A673 (cell line): ENCODE measurements around the gene GABRD. TPM values are rescaled to one million over a fixed set of nuclear protein-coding genes. Genes with fewer than 3 reads are reported as not detected.

Experiments used
- BruUV-seq: library from RNA; stranded (reverse); fragments of 400-500 nt; replicated peaks from 2 replicates; lab custom pipeline; 2021; lab: Mats Ljungman, UMichigan
- CTCF ChIA-PET: fragments of 300-600 bp; sonication (Branson Sonifier 250); formaldehyde crosslinking; loops from one replicate; lab custom pipeline; 2022; ENCODE audit warnings: antibody characterized with exemption; lab: Charles Lee
- POLR2A ChIA-PET: fragments of 300-600 bp; sonication (Branson Sonifier 250); formaldehyde crosslinking; loops from one replicate; lab custom pipeline; 2022; ENCODE audit warnings: antibody characterized with exemption; ENCODE audit not compliant: low non-redundant PET; lab: Charles Lee
- DNase-seq: peaks from one replicate; pipeline ENCODE4 v3.0.0-alpha.2; 2015; ENCODE audit warnings: low spot score
- H3K27ac ChIP-seq: fragments of 200-600 bp; sonication (generic); 2 replicates; pipeline ENCODE4 v1.5.1; 2016; ENCODE audit warnings: mixed run types, low read depth, mild to moderate bottlenecking, mixed read lengths, antibody characterized with exemption, low read length; ENCODE audit not compliant: poor library complexity, severe bottlenecking
- H3K27me3 ChIP-seq: fragments of 200-600 bp; sonication (generic); replicated peaks from 2 replicates; pipeline ENCODE4 v1.6.1; 2017; ENCODE audit warnings: mixed run types, low read depth, mild to moderate bottlenecking, mixed read lengths, antibody characterized with exemption, low read length; ENCODE audit not compliant: insufficient read depth, poor library complexity
- H3K36me3 ChIP-seq: fragments of 200-600 bp; sonication (generic); 2 replicates; pipeline ENCODE4 v1.6.1; 2016; ENCODE audit warnings: mixed run types, mild to moderate bottlenecking, mixed read lengths, antibody characterized with exemption, low read length; ENCODE audit not compliant: insufficient read depth, poor library complexity, severe bottlenecking
- H3K4me1 ChIP-seq: fragments of 200-600 bp; sonication (generic); 2 replicates; pipeline ENCODE4 v1.6.1; 2017; ENCODE audit warnings: mixed run types, mild to moderate bottlenecking, mixed read lengths, antibody characterized with exemption, low read length; ENCODE audit not compliant: insufficient read depth, poor library complexity, severe bottlenecking
- H3K4me3 ChIP-seq: fragments of 200-600 bp; sonication (generic); 2 replicates; pipeline ENCODE4 v1.5.1; 2016; ENCODE audit warnings: low read depth, mixed run types, mild to moderate bottlenecking, mixed read lengths, low read length; ENCODE audit not compliant: poor library complexity, severe bottlenecking
- H3K9me3 ChIP-seq: fragments of 200-600 bp; sonication (generic); 2 replicates; pipeline ENCODE4 v1.6.1; 2016; ENCODE audit warnings: mixed run types, low read depth, mild to moderate bottlenecking, mixed read lengths, antibody characterized with exemption, low read length; ENCODE audit not compliant: poor library complexity, severe bottlenecking
- CTCF ChIP-seq: fragments of 300-800, 200-600 bp; sonication (generic); conservative IDR thresholded peaks from 2 replicates; pipeline ENCODE4 v1.5.1; 2017; ENCODE audit warnings: low read depth, mild to moderate bottlenecking, antibody characterized with exemption, low read length, moderate library complexity, mixed read lengths
- EZH2 ChIP-seq: fragments of 200-600 bp; sonication (generic); IDR thresholded peaks from 2 replicates; pipeline ENCODE4 v1.6.1; 2017; ENCODE audit warnings: borderline replicate concordance, low read depth, mild to moderate bottlenecking, mixed read lengths, antibody characterized with exemption, low read length; ENCODE audit not compliant: poor library complexity, severe bottlenecking
- intact Hi-C: fragments of 100-400 bp; cut with micrococcal nuclease; formaldehyde crosslinking; loops from one replicate; pipeline ENCODE4 v1.10.0; 2022; ENCODE audit not compliant: unreplicated experiment
- total RNA-seq: library from RNA; stranded (reverse); gene quantifications from 2 replicates; pipeline ENCODE4 v1.2.3, GENCODE V29; 2021

GABRD gene
- total RNA-seq, 1 experiment from 2014 or later = not detected

GRCh38 chr1:2041305-2041704 lies 22.2 kb downstream of the GABRD start:
- Histone ChIP-seq H3K9me3 (no peaks in the 10 kb centered on the region), H3K27me3 (no peaks in the 10 kb centered on the region), H3K4me3 (no peak overlapping the region), H3K27ac (no peak overlapping the region), H3K4me1 (peaks cover 5% of the 10 kb centered on the region), H3K36me3 (no peaks in the 10 kb centered on the region)
- no peak for DNase-seq
- no TSS peak for BruUV-seq
- intact Hi-C loops = no loop called here
- ChIA-PET CTCF (no interaction called here), POLR2A (no interaction called here)
- no peak for TF ChIP-seq CTCF
- no peak for TF ChIP-seq EZH2

GRCh38 chr1:2041887-2042286 lies 22.7 kb downstream of the GABRD start:
- Histone ChIP-seq H3K36me3 (no peaks in the 10 kb centered on the region), H3K27me3 (no peaks in the 10 kb centered on the region), H3K4me3 (no peak overlapping the region), H3K9me3 (no peaks in the 10 kb centered on the region), H3K4me1 (peaks cover 5% of the 10 kb centered on the region), H3K27ac (no peak overlapping the region)
- BruUV-seq = no TSS peak
- ChIA-PET CTCF (no interaction called here), POLR2A (no interaction called here)
- no peak for TF ChIP-seq CTCF
- TF ChIP-seq EZH2 = no peak
- intact Hi-C loops = no loop called here
- DNase-seq = no peak

GRCh38 chr1:2042830-2043773 lies 24.0 kb downstream of the GABRD start:
- BruUV-seq = no TSS peak
- Histone ChIP-seq H3K4me3 (no peak overlapping the region), H3K36me3 (no peaks in the 10 kb centered on the region), H3K27ac (no peak overlapping the region), H3K27me3 (no peaks in the 10 kb centered on the region), H3K9me3 (no peaks in the 10 kb centered on the region), H3K4me1 (peaks cover 5% of the 10 kb centered on the region)
- DNase-seq = no peak
- ChIA-PET CTCF (interaction anchor here (0.6 to 2.1 kb wide), 2 partner anchors 81 to 137 kb away, joined by 4 to 23 read pairs; no protein-coding TSS in a partner anchor), POLR2A (no interaction called here)
- intact Hi-C loops = no loop called here
- no peak for TF ChIP-seq EZH2
- TF ChIP-seq CTCF = no peak
